GM18511 (cell line): ENCODE results near the gene TTC6.

Experiments
- ATAC-seq: cut with Tn5 transposase; IDR thresholded peaks from one replicate; pipeline ENCODE4 v1.9.1; 2021; ENCODE audit warnings: mild to moderate bottlenecking, moderate library complexity; ENCODE audit not compliant: unreplicated experiment

TTC6 gene

DNA sequence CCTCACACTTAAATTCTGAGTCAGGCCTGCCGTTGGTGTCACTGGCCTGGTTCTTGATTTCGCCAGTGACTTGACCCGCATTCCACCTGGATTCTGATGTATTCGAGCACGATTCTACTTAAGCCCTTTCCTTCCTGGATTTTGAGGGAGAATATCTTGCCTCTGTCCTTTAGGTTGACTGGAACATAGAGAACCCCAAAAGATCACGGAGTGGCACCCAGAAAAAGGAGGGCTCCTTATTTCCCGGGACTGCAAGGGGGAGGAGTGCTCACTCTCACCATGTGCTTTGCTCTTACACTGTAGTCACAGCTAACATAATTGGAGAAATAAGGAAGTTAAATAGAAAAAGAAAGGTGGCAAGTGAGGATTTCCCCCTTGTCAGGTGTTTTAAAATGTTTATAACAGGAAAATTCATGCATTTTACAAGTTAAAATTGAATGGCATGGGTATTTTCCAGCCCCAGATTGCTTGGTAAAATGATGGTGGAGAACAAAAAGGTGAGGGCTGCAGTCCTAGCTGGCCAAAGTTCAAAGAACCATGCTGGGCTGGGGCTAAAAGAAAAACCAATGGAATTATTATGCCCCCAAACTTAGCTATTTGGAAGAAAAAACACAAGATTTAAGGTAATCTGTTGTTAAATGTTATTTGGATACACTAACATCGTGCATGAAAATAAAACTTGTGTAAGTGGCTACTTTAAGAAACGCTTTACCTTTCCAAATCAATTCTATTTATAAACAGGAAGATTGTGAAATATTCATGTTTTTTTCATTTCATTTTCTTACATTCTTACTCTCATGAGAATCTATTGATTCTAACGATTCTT is 9.2 kb upstream of the TTC6 start:
- ATAC-seq = no peak

DNA sequence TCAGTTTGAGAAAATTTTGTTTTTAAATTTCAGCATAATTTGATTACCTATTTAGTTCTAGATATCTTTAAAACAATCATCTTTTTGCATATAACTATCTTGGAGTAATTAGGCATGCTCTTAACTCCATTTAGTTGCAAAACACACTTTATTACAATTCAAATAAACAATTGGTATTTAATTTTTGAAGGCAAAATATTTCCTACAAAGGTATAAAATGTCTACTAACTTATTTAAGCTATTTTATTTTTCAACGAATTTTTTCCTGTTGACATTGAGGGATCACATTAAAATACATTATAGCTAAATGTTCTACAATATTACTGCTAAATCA is 8.7 kb upstream of the TTC6 start:
- ATAC-seq = no peak

DNA sequence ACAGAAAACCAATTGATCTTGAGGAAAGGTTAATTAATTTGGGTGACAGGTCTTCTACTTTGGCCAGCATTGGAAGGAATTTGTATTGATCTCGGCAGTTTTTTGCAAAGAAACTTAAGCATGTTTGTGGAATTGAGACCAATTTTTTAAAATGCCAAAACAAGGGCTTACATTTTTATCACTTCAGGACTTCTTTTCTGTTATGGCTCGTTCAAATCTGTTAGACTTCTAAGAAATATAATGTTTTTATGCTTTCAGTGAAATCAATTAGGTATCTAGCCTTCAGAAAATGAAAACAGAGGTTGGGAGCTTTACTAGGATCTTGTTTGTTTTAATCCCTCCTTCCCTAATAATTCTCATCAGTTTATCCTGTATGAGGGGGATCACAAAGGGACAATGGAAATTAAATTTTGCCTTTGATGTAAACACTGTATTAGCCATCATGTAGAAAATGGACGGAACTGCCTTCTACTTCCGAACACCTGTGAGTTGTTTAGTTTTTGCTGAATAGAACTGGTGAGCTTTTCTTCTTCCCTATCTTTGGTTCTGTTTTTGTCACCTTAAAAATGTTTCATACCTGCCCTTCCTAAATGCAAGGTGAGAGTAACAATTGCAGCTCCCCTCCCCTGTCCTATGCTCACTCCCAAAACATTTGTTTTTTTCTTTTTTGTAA is 8.2 kb upstream of the TTC6 start:
- no peak for ATAC-seq

DNA sequence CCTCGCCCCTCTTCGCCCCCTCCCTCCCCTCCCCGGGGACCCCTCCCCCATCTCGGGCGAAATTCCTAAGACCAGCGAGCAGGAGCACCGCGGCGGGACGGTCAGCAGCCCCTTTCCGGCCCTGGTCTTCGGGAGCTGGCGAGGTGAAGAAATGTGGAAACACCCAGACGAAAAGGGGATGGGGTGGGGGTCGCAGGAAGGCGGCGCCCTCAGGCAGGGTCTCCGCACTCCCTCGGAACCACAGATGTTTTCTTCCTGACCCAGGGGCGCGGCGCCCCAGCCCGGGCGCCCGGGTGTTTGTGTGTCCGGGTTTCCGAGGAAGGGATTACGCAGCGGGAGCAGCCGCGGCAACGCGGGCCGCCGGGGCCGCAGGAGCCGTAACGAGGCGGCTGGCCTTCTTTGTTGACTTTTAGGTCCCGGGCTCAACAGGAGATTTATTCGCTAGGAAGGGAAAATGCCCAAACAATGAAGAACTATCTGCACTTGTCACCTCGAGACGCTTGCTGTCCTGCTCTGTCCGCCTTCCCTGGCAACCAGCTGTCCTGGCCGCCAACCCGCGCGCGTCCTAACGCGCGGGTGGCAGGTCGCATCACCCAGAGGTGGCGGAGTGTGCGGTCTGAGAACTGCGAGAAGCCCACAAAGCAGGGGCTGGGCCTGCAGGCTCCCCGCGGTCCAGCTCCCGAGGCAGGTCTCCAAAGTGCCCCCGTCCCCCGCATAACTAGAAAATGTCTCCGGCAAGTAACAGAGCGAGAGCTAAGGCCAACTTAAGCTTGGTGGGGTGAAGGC is 7.4 kb upstream of the TTC6 start:
- no peak for ATAC-seq

DNA sequence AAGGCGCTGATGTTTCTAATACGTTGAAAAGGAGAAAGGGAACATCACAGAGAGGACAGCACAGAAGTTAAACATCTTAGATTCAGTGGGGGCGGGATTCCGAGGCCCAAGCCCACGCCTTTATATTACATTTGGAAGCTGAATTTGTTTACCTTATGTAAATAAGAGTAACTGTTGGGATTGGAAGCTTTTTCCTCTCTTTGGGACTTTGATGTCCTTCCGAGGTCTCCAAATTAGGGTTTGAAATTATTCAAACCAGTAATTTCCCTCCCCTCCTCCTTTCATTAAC is 6.8 kb upstream of the TTC6 start:
- no peak for ATAC-seq

DNA sequence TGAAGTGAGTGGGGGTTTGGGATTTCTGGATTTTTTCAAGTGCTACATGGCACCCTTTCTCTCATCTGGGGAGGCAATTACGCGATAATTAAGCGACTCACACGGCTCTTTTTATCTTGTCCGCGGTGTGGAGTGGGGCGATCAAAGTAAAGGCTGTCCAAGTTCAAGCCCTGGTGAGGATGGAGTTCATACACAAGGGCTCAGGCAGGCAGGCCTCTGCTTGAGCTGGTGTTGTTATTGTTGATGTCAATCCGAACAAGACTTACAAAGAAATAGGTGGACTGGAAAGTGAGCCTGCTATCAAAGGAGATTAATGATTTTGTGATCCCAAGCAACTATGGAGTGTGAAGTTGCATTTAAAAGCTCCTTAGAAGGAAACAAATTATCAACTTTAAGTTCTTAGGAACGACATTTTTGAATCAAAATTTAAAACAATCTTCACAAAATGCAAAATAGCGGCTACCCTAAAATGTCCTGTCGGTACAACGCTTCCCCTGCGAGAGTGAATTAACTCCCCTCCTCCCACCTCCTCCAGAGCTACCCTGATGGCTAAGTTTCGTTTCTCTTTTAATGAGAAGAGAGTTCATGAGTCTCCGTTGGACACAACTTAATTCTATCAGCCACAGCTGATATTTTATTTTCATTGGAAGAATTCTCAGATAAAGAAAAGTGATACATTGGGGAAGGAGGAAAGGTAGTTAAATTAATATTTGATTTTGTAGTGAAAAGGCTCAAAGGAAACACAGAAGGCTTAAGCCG is 6.3 kb upstream of the TTC6 start:
- ATAC-seq = no peak

DNA sequence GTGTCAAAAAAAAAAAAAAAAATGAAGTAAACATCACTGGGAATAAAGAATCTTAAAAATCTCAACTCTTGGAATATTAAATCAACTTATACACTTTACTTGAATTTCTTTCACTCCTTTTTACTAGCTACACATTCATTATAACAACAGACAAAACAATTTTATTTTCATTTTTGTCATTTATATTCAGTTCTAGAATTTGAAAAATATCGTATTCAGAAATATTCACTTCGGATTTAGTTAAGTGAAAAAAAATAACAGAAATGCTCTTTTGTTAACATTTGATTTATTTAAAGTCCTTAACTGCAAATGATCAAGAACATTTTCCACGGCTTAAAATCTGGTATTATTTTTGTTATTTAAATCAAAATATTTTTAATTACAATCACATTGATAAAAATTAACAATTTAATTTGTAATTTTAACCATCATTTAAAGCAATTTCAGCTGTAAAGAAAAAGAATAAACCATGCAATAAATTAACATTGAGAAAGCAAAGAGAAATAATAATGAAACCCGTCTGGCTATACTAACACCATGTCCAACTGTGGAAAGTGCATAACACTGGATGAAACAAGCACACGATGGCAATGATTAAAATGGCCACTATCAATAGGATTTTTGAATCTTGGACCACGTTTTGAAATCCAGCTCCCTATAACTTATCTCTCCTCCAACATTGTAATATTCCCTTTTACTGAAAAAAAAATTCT is 5.6 kb upstream of the TTC6 start:
- ATAC-seq = no peak

DNA sequence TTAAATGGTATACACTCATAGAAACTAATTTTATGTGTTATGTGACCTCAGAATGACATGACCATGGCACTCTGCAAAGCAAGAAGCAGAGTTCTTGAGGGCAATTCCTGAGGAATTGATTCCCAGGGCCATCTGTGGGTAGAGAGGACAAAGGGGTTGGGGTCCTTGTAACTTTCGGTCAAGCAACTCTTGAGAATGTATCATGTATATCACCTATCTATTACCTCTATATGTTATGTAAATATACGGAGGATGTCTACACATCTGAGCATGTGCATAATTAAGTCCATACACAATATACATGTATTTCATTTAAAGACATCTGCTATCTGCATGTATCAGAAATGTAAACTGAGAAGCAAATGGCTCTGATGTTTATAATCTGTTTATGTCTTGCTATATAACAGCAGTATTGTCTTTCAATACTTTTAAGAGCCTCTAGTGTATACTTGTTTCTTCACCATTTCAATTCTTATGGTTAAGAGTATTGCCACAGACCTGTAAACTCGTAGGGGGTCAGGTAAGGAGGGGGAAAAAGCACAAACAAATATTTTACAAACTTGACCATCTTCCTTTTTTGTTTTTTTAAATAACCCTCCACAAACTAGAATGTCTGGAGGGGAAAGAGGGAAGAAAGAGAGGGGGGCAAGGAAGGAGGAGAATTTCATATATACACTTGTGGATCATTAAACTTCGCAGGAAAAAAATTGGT is 4.8 kb upstream of the TTC6 start:
- ATAC-seq = no peak

DNA sequence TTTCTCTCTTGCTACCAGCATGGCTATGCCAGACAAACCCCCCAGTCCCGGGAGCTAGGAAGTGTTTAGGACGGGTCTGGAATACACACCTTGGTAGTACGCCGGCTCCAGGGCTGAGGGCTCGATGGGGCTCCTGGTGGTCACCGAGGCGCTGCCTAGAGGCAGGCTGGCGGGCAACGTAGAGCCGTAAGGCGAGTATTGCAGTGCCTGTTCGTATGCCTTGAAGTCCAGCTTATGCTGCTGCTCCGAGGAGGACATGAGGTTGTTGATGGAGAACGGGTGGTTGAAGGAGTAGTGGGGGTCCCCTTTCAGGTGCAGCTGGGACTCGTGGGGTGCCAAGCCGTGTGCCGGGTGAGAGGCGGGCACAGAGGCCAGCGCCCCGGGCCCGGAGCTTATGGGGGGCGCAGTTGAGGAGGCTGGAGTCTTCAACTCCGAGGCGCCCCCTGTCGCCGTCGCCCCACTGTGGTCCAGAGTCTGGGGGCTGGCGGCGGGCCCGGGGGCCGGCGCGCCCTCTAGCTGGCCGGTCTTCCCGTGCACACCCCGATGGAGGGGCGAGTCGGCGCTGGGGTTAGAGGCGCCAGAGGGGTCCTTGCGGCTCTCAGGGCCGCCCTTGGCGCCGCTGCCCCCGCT is 4.0 kb upstream of the TTC6 start:
- ATAC-seq = no peak

DNA sequence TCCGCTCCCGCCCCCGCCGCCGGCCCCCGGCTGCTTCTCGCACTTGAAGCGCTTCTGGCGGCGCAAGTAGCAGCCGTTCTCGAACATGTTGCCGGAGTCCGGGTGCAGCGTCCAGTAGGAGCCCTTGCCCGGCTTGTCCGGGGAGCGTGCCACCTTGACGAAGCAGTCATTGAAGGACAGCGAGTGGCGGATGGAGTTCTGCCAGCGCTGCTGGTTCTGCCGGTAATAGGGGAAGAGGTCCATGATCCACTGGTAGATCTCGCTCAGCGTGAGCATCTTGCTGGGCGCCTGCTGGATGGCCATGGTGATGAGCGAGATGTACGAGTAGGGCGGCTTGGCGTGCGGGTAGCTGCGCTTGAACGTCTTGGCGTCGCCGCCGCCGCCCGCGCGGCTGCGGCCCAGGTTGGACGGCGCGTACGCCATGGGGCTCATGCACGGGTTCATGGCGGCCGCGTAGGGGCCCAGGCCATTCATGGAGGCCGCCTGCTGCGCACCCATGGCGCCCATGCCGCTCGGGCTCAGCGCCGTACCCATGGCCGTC is 3.4 kb upstream of the TTC6 start:
- no peak for ATAC-seq

DNA sequence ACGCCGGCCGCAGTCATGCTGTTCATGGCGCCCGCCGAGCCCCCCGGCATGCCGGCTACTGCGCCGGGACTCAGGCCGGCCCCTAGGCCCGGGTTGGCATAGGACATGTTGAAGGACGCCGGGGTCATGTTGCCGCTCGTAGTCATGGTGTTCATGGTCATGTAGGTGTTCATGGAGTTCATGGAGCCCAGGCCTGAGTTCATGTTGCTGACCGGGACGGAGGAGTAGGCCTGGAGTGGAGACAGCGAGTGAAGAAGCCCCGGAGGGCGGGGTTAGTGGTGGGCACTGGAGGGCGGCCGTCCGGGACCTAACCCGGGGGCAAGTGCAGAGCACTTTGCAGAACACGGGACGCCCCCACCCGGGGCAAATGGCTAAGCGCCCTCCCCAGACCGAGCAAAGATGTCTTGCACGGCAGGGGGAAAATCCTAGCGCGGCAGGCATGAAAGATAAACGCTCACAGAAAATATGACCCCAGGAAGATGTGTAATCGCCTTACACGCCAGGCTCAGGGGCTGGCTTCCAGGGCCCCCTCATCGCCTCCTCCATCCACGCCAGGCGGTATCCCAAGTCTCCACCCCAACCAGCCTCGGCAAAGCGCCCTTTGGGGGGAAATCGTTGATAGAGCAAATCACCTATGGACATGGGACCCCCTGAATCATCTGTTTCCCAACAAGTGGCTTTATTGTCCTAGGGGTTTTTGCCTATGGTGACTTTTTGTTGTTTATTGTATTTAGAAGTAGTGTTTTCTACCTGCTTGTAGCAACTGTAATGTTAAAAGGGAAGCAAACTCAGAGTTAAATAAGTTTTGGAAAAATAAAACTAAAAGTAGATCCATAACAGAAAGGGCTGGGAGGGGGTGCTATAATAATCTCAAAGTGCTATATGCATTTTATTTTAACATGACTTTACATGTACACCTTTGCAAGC is 2.7 kb upstream of the TTC6 start:
- no peak for ATAC-seq

DNA sequence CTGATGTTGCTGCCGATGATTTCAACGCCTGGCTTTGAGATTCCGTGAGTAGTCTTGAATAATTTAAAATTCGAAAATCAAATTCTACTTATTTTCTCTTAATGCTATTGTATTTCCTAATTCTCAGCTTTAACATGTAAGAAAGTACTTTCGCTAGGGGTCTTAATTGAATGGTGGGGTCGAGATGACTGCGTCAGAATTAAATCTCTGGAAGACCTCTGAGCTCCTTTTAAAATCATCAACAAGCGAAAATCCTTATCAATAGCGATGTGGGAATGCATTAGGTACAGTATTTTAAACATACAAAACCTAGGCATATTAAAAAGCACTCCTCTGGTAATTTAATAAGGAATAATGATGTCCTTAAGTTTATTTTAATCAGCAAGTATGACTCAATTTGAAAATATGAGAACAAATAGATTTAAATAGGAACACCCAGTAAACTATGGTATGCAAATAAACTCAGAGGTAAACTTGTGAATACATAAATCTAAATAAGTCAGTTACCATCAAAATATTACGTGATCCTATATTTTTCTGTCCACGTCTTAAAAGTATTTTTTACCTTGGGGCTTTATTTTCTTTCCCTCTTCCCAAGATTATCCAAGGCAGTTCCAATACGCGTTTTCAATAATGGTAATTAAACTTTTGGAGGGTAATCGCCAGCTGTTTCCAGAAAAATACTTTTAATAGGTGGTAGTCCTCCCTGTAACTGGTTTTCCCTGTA is 1.8 kb upstream of the TTC6 start:
- ATAC-seq = no peak

DNA sequence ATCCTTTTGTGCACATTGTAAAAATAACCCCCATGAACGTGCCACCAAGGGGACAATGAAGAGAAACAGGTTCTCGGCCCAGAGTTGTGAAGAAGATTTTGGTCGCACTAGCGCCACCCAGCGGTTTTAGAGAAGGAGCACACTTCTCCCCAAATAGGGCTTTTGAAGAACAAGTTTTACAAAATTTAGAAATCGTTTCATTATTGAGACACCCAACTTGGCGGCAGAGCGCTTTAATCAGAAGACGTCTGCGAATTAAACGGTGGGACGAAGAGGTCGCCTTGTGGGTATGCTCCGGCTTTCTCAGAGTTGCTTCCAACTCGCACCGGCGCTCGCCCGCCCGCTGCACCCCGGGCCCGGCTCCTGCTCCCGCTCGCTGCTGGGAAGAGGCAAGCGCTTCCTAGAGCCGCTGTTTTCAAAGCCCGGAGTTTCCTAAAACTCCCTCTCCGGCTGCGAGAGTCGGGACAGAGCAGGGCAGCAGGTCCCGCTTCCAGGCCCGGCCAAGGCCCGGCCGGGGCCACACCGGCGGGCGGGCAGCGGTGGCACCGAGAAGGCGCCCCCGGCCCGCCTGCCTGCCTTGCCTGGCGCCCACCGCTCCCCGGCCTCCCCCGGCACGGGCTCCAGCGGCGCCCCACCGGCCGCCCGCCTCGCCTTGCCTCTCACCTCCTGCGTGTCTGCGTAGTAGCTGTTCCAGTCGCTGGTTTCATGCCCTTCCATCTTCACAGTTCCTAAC is 1.0 kb upstream of the TTC6 start:
- no peak for ATAC-seq

DNA sequence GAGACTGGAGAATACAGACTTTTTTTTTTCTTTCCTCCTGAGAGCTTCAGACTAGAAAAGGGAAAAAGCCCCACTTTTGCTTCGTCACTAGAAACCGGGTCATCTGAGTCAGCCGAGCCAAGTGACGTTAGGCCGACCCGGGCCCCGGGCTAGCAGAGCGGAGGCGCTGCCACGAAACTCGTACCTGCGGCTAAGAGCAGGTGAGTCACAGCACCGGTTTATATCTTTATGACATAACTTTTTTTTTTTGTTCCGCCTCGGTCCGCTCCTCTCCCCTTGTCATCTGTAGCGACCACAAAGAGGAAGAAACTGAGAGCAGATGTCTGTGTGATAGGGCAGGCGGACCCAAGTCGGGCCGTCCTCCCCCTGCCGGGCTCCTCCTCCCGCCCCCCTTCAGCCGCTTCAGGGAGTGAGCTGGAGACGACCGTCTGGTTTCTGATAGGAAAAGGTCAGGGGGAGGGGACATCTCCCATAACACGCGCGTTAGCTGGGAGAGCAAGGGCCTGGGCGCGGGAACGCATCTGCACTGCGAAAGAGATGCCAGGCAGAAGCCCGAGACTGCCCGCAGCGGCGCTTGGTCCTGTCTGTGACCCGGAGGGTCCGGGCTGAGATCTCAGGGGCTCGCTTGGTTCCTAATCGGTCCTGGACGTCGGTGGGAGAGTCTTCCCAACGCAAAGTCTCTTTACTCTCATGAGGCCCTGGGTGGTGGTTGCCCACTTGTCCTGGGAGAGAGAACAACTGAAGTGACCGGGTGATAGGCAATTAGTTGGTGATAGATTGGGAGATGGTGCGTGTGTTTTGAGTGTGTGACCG is 586 bp downstream of the TTC6 start:
- peak; percentile 66 for ATAC-seq

DNA sequence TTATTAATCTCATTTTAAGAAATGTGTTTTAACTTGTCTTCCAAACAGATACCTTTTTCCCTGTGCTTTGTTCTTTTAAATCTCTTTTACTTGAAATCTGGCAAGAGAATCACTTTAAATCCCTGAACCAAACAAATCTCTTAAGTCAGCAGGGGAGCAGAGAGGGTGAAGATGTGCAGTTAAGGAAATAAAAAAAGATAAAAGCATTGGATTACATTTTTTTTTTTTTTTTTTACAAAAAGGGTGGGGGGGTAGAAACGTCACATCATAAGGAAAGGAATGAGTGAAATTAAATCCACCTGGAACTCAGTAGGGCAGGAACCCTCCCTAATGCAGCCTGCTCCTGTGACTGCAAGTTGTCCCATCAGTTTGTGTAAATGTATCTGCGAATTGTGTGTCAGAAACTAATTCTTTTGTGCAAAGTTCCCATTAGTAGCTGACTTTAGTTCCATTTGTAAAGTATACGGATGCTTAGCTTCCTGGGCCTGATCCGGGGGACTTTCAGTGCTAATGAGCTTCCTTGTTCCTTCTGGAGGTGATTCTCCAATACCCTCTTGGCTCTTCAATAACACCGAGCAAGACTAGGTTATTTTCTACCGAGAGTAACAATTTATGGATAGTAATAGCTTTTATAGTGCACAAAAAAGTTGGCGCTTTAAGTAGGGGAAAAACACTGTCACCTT is 1.5 kb downstream of the TTC6 start:
- ATAC-seq = no peak

DNA sequence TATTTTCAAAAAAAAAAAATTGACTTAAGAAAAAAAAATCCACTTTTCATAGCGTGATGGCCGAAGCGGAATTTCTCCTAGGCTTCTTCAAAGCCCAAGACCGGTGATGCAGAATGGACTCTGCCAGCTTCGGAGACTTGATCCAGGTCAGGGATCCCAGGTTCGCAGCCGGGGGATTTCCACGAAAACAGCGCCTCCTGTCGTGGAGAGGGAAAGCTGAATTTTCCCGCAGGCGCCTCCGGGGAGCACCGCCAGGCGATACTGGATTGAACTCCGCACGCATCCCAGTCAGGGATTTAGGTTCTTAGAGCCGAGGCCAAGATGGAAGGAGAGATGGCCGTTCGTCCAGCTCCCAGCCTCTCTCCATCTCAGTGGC is 2.1 kb downstream of the TTC6 start:
- no peak for ATAC-seq
